Activated naive CD4-positive, alpha-beta T cell treated with anti-CD3 and anti-CD28 coated beads for 36 hours (primary cell): ENCODE results near the gene FBXW12. TPM values are rescaled to one million over a fixed set of nuclear protein-coding genes. Genes with fewer than 3 reads are reported as not detected.
A peak's percentile ranks its signal among the peaks of the same experiment; 100 is the strongest.

Source experiments
- CTCF ChIA-PET: fragments of 350-600 bp; sonication (Branson Sonifier 250); formaldehyde crosslinking; loops from one replicate; lab custom pipeline; 2021; ENCODE audit warnings: antibody characterized with exemption; lab: Charles Lee
- DNase-seq: peaks from one replicate; pipeline ENCODE4 v3.0.0-alpha.2; 2020
- H3K27ac Mint-ChIP-seq: one replicate; pipeline ENCODE4 v1.8.0; 2021; ENCODE audit warnings: mild to moderate bottlenecking, mixed read lengths
- H3K27me3 Mint-ChIP-seq: one replicate; pipeline ENCODE4 v1.8.0; 2021; ENCODE audit warnings: low read depth, mixed read lengths
- H3K36me3 Mint-ChIP-seq: one replicate; pipeline ENCODE4 v1.8.0; 2021; ENCODE audit warnings: low read depth, mixed read lengths
- H3K4me1 Mint-ChIP-seq: one replicate; pipeline ENCODE4 v1.8.0; 2021; ENCODE audit warnings: low read depth, mixed read lengths
- H3K4me3 Mint-ChIP-seq: one replicate; pipeline ENCODE4 v1.8.0; 2021; ENCODE audit warnings: mild to moderate bottlenecking, moderate library complexity, mixed read lengths
- H3K9me3 Mint-ChIP-seq: one replicate; pipeline ENCODE4 v1.8.0; 2021; ENCODE audit warnings: mixed read lengths
- intact Hi-C: fragments of 100-400 bp; cut with micrococcal nuclease; formaldehyde crosslinking; loops from one replicate; pipeline ENCODE4 v1.15.1; 2023
- total RNA-seq, 2 experiments: library from RNA; stranded (reverse); gene quantifications; one replicate each; pipeline ENCODE4 v1.2.3, GENCODE V29; 2021

FBXW12 gene
- total RNA-seq, 2 experiments from 2014 or later = not detected

DNA sequence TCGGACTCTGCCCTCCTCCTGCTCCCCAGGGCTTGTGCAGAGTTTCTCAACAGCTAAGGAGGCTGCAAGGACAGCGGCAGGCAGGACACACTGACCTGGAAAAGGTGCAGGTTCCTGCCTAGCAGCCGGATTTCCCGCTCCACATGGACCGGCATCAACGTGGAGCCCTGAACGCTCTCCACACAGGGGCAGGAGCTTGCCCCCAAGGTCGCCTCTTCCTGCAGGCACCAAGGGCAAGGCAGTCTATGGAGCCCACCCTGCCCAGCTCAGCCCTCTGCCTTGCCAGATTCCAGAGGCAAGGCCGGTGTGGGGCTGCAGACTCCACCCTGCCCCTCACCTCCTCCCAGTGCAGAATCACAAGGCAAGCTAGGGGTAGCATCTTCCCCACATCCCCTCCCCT, 47.1 kb downstream of the FBXW12 start:
- H3K4me1 Mint-ChIP-seq = no peaks in the 10 kb centered on the region
- no peak overlapping the region for H3K4me3 Mint-ChIP-seq
- no peak for DNase-seq
- H3K9me3 Mint-ChIP-seq = no peaks in the 10 kb centered on the region
- H3K27me3 Mint-ChIP-seq = no peaks in the 10 kb centered on the region
- CTCF ChIA-PET = interaction anchor here (0.5 to 1.5 kb wide), 5 partner anchors 17 to 130 kb away, joined by 3 to 7 read pairs (median 4); no protein-coding TSS in a partner anchor
- intact Hi-C loops = no loop called here
- no peak overlapping the region for H3K27ac Mint-ChIP-seq
- H3K36me3 Mint-ChIP-seq = no peaks in the 10 kb centered on the region

DNA sequence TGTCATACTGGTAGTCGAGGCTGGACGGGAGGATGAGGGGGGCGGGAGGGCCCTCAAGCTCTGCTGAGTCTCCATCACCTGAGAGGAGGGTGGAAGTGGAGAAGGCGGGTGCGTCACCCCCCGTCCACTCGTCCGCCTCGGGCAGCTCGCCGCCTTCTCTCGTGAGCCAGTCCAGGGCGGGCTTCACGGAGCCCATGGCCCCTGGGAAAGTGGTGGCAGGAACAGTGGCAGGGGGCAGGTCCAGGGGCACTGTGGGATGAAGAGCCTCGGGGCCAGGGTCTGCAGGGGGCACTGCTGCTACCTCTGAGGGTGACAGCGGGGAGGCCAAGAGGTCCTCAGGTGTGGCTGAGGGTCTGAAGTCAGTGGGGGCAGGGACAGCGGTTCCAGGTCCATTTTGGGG, 47.6 kb downstream of the FBXW12 start:
- Mint-ChIP-seq H3K27ac (no peak overlapping the region), H3K4me1 (no peaks in the 10 kb centered on the region), H3K36me3 (no peaks in the 10 kb centered on the region), H3K4me3 (no peak overlapping the region), H3K27me3 (no peaks in the 10 kb centered on the region), H3K9me3 (no peaks in the 10 kb centered on the region)
- no peak for DNase-seq
- CTCF ChIA-PET = interaction anchor here (0.5 to 1.5 kb wide), 4 partner anchors 16 to 130 kb away, joined by 3 to 7 read pairs (median 4); no protein-coding TSS in a partner anchor
- intact Hi-C loops = no loop called here

DNA sequence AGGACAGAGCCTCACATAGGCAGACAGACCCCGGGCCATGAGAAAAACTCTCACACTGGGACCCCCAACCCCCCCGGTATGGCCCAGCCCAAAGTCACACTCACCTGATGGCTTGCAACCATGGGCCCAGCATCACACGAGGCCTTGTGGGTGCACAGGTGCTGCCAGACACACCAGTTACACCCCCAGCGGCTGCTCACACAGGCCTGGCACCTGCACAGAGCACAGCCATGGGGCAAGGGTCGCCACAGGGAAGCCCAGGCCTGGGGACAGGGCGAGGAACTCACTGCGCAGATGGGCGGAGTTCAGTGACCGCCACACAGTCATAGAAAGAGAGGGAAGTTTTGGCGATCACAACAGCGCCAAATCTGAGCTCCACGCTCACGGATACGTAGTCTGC, 48.5 kb downstream of the FBXW12 start:
- DNase-seq = no peak
- Mint-ChIP-seq H3K36me3 (no peaks in the 10 kb centered on the region), H3K9me3 (no peaks in the 10 kb centered on the region), H3K4me1 (no peaks in the 10 kb centered on the region), H3K27ac (no peak overlapping the region), H3K27me3 (no peaks in the 10 kb centered on the region), H3K4me3 (no peak overlapping the region)
- CTCF ChIA-PET = interaction anchor here (1.3 kb wide), 1 partner anchor 15 kb away, joined by 7 read pairs; no protein-coding TSS in a partner anchor
- intact Hi-C loops = no loop called here

DNA sequence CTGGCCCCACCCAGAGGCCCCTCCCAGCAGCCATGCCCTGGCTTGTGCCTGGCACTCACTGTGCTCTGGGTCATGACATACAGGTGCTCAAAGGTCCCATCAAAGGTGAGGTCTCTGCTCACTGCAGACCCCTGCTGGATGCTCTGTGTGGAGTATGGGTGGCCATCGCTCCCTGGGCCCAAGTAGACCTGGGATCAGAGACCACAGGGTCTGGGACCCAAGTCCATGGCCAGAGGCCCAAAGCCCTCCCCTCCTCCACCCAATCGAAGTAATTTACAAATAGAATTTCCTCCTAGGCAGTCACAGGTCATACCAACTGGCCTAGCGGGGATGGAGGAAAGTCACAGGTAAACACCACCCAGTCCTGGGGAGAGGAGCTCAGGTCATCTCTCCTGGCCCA, 50.3 kb downstream of the FBXW12 start:
- no peaks in the 10 kb centered on the region for H3K9me3 Mint-ChIP-seq
- H3K4me3 Mint-ChIP-seq = no peak overlapping the region
- no peak overlapping the region for H3K27ac Mint-ChIP-seq
- CTCF ChIA-PET = interaction anchor here (0.8 to 2.0 kb wide), 2 partner anchors 14 to 127 kb away, joined by 5 to 6 read pairs; no protein-coding TSS in a partner anchor
- intact Hi-C loops = no loop called here
- H3K36me3 Mint-ChIP-seq = no peaks in the 10 kb centered on the region
- DNase-seq = no peak
- H3K27me3 Mint-ChIP-seq = no peaks in the 10 kb centered on the region
- no peaks in the 10 kb centered on the region for H3K4me1 Mint-ChIP-seq

DNA sequence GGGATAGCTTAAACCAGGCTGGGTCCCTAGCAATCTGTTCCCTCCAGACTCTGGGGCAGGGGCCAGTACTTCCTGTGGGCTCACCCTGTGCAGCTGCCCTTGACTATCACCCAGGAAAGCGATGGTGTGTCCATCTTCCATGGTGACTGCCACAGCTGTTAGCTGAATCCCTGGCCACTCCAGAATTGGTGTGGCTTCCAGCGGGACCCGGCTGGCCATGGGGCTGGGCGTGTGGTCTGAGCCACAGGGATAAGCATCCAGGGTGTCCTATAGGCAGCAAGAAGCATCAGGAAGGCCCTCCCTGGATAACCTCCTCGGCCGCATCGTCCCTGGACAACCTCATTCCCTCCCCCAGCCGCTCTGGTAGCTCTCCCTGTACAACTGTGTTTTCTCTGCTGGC, 50.7 kb downstream of the FBXW12 start:
- H3K36me3 Mint-ChIP-seq = no peaks in the 10 kb centered on the region
- DNase-seq = no peak
- H3K4me1 Mint-ChIP-seq = no peaks in the 10 kb centered on the region
- CTCF ChIA-PET = interaction anchor here (0.8 to 2.1 kb wide), 3 partner anchors 13 to 126 kb away, joined by 5 to 10 read pairs (median 6); no protein-coding TSS in a partner anchor
- H3K9me3 Mint-ChIP-seq = no peaks in the 10 kb centered on the region
- peaks cover under 1% of the 10 kb centered on the region for H3K27me3 Mint-ChIP-seq
- H3K4me3 Mint-ChIP-seq = no peak overlapping the region
- no peak overlapping the region for H3K27ac Mint-ChIP-seq
- intact Hi-C loops = no loop called here

DNA sequence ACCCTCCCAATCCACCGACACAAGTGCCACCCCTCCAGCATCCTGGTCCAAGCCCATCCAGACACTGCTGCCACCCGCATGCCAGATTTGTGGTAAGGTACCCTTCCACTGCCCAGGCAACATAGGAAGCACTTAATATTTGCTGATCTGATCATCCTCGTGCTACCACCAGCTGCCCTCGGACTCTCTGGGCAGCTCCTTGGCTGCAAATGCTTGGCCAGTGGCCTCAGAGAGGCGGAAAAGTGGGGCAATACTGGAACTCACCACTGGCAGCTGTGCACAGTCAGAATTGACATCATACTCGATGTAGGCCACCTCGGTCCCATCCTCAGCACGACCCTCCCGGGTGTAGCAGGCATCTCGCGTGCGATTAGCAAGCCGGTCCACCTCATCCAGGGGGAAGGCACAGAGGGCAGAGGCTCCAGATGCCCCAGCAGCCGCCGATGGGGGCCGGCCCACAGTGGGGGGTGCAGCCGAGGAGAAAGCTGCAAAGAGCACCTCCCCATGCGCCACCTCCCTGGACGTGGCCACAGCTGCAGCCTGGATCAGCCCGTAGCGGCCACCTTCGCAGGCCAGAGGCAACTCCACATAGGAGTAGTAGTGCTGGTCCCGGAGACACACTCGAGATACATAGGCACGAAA, 51.3 kb downstream of the FBXW12 start:
- CTCF ChIA-PET = interaction anchor here (2.0 to 2.1 kb wide), 2 partner anchors 13 to 126 kb away, joined by 5 to 10 read pairs; no protein-coding TSS in a partner anchor
- DNase-seq = no peak
- Mint-ChIP-seq H3K27me3 (peaks cover 7% of the 10 kb centered on the region), H3K9me3 (no peaks in the 10 kb centered on the region), H3K4me3 (no peak overlapping the region), H3K4me1 (no peaks in the 10 kb centered on the region), H3K36me3 (no peaks in the 10 kb centered on the region), H3K27ac (no peak overlapping the region)
- intact Hi-C loops = no loop called here

DNA sequence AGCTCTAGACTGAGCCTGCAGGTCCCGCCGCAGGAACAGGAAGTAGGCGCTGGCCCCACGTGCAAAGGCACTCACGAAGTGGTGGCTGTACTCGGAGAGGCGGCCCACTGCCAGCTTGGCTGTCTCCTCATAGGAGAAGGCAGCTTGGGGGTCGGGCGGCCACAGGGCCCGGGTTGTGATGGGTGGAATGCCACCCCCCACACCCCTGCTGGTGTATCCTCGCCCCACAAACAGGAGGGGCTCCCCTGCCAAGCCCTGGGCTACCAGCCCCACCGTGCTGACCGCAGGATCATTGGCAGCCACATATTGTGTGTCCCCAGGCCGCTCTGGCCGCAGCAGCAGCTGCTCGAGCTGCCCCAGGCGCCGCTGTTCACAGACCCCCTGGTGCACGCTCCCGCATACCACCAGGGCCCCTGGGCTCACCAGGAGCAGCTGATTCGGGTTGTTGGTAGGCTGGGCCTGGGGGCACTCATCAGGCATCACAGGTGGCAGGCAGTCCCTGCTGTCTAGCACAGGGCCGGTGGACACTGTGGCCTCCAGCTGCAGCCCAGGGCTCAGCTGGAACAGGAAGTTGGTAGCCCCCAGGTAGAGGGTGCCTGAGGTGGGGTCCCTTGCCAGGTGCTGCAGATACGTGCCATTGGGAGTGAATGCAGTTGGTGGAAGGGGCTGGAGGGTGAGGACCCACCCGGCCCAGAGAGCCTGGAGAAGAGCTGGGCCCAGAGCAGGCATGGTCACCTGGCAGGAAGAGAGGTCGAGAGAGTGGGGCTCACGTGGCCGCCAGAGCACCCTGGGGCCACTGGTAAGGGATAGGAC, 52.1 kb downstream of the FBXW12 start:
- CTCF ChIA-PET = interaction anchor here (0.8 to 2.1 kb wide), 3 partner anchors 12 to 194 kb away, joined by 3 to 10 read pairs (median 5); no protein-coding TSS in a partner anchor
- no peak for DNase-seq
- Mint-ChIP-seq H3K36me3 (no peaks in the 10 kb centered on the region), H3K27me3 (peaks cover 7% of the 10 kb centered on the region), H3K4me3 (no peak overlapping the region), H3K27ac (no peak overlapping the region), H3K9me3 (no peaks in the 10 kb centered on the region), H3K4me1 (no peaks in the 10 kb centered on the region)
- intact Hi-C loops = no loop called here

DNA sequence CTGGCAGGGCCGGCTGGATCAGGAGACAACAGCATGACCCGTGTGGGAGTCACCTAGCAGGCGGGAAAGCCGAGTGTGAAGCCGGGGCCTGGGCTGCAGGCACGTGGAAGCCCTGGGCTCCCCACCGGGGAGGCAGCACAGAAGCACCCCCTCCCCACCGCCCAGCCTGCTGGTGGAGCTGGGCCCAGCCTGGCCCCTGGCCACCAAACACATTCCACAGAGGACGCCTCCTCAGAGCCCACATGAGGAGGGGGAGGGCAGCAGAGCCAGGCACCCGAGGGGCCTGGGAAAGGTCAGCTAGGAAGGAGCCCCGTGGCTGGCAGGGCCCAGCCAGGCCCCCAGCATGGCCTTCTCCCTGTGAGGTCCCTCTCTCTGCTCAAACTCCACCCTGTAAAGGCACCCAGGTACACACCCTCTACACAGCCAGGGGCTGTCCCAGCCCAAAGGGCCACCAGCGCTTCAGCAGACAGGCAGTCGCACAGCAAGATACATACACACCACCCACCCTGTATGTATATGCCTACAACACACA, 53.3 kb downstream of the FBXW12 start:
- Mint-ChIP-seq H3K27me3 (peaks cover 7% of the 10 kb centered on the region), H3K4me3 (no peak overlapping the region), H3K27ac (no peak overlapping the region), H3K36me3 (no peaks in the 10 kb centered on the region), H3K4me1 (peaks cover 5% of the 10 kb centered on the region), H3K9me3 (no peaks in the 10 kb centered on the region)
- DNase-seq = no peak
- intact Hi-C loops = no loop called here
- CTCF ChIA-PET = interaction anchor here (3.8 kb wide), 1 partner anchor 11 kb away, joined by 22 read pairs; no protein-coding TSS in a partner anchor

DNA sequence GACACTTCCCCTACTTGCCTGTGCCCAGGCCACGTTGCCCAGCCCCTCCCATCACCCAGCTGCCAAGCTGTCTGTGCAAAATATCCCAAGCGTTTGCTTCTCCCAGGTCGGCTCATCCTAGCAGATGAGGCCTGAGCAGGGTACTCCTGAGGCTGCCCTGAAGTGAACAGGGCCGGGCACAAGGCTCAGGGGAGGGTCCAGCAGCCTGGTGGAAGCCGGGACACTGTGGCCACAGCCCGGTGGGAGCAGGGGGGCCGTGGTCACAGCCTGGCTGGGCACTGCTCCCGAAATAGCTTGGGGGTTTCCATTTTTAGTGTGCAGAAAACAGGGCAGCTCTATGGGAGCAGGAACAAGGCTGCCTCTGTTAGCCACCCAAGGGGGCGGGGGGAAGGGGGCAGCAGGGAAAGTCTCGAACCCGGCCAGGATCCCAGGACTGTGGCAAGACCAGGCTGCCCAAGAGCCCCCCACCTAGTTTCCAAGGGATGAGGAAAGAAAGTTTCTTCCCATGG, 54.4 kb downstream of the FBXW12 start:
- Mint-ChIP-seq H3K27me3 (peaks cover 7% of the 10 kb centered on the region), H3K27ac (no peak overlapping the region), H3K4me1 (peaks cover 11% of the 10 kb centered on the region), H3K4me3 (no peak overlapping the region), H3K9me3 (no peaks in the 10 kb centered on the region), H3K36me3 (peaks cover 6% of the 10 kb centered on the region)
- CTCF ChIA-PET = interaction anchor here (3.8 kb wide), 1 partner anchor 10 kb away, joined by 22 read pairs; no protein-coding TSS in a partner anchor
- DNase-seq = no peak
- intact Hi-C loops = no loop called here

DNA sequence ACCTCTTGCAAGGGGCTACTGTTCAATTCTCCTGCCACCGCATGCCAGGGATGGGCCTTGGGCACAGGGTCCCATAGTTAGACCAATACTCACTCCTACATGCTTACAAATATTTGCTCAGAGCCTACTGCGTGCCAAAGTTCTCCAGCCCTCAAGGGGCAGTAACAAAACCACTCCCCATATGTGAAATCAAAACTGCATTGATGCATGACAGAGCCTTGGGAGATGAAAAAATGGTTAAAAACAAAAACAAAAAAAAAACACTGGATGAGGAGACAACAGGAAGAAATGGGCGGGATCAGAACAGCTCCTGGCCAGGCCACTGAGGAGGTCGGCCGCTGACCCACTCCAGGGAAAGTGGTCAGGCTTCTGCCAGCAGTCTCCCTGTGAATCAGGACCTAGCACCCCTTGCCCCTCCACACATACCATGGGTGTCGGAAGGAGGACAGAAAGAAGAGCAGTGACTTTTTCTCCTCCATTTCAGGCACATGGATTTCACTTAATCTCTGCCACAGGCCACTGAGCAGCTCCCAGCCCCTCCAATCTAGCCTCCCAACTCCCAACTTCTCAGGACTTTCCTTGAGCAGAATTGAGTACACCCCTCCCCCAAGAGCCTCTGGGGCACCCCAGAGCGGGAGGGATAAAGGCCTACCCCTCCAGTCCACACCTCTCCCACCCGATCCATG, 55.1 kb downstream of the FBXW12 start:
- CTCF ChIA-PET = interaction anchor here (3.8 kb wide), 1 partner anchor 9 kb away, joined by 22 read pairs; no protein-coding TSS in a partner anchor
- Mint-ChIP-seq H3K9me3 (no peaks in the 10 kb centered on the region), H3K4me1 (peaks cover 11% of the 10 kb centered on the region), H3K27ac (no peak overlapping the region), H3K27me3 (peaks cover 7% of the 10 kb centered on the region), H3K36me3 (peaks cover 10% of the 10 kb centered on the region), H3K4me3 (no peak overlapping the region)
- intact Hi-C loops = no loop called here
- DNase-seq = no peak

DNA sequence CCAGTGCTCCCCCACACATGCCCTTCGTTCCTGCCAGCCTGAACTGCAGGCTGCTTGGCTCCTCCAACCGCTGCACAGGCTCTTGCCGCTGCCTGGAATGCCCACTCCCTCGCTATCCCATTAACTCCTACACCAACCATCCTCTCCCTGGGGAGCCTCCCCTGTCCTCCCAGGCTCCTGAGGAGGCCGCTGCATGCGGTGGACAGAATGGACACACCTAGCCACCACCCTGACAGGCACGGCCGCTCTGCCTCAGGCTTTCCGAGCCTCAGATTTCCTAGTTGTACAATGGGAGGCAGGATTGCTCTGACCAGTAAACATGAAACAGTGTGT, 55.6 kb downstream of the FBXW12 start:
- peaks cover 11% of the 10 kb centered on the region for H3K4me1 Mint-ChIP-seq

More for the DNA sequence above, 55.6 kb downstream of the FBXW12 start:
- no peak for DNase-seq
- CTCF ChIA-PET = interaction anchor here (3.8 kb wide), 1 partner anchor 9 kb away, joined by 22 read pairs; no protein-coding TSS in a partner anchor
- Mint-ChIP-seq H3K27me3 (peaks cover 7% of the 10 kb centered on the region), H3K4me3 (peak overlapping the region; percentile 44), H3K9me3 (no peaks in the 10 kb centered on the region), H3K27ac (no peak overlapping the region), H3K36me3 (peaks cover 13% of the 10 kb centered on the region)
- intact Hi-C loops = no loop called here
